ENCODE measurements around the gene CRIP2.

Gene CRIP2

DNA sequence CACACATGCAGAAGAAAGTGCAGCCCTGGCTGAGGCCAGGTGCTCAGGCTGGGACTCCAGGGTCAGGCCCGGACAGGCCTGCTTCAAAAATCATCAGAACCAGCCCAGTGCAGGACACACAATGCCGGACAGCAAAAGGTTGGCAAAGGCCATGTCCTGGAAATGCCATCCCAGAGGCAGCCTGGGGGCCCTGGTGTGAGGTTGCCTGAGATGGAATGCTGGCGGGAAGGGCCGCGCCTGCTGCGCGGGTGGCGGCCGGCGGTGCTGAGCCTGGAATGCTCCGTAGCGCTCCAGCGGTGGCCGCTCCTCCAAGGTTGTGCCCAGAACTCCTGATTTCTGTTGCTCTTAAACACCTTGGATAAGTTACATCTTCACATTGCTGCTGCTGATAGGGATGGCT is 21.7 kb upstream of the CRIP2 start:
- H3K4me3 ChIP-seq (ENCODE audit: low read length), result no peak overlapping the region
- DNase-seq (ENCODE audit: low read depth, low spot score), result no peak
- no peaks in the 10 kb centered on the region; the same call in 1 of the 2 replicates for H3K4me1 ChIP-seq (ENCODE audit: control insufficient read depth, insufficient read depth, low read length)
- H3K9me3 ChIP-seq (ENCODE audit: control insufficient read depth, insufficient read depth, low read length), result no peaks in the 10 kb centered on the region
- no CpG with 5 or more reads among the region's 14 CpGs for WGBS (ENCODE audit: insufficient coverage, insufficient read length)
- H3K27ac ChIP-seq (ENCODE audit: low read length), result no peak overlapping the region
- no peaks in the 10 kb centered on the region for H3K27me3 ChIP-seq (ENCODE audit: control insufficient read depth, insufficient read depth, low read length)
- peaks cover 64% of the 10 kb centered on the region for H3K36me3 ChIP-seq (ENCODE audit: control insufficient read depth, insufficient read depth, low read length)

DNA sequence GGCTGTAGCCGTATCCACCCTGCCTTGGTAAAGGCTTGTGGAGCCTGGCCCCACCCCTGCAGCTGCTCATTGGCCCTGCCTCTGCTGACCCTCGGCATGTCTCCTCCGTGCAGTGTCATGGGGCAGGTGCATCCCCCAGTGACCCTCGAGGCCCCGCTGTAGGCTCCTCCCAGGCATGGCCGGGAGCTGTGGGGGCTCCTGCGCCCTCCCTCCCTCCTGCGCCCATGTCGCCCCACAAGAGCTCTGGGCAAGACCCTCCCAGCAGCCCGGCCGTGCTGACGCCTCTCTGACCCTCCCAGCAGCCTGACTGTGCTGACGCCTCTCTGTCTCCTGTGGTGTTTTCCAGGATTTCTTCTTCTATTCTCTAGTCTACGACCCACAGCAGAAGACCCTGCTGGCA is 20.8 kb upstream of the CRIP2 start:
- WGBS (ENCODE audit: insufficient coverage, insufficient read length), result no CpG with 5 or more reads among the region's 14 CpGs
- Histone ChIP-seq H3K27me3 (ENCODE audit: control insufficient read depth, insufficient read depth, low read length) (no peaks in the 10 kb centered on the region), H3K4me3 (ENCODE audit: low read length) (no peak overlapping the region), H3K27ac (ENCODE audit: low read length) (no peak overlapping the region), H3K4me1 (ENCODE audit: control insufficient read depth, insufficient read depth, low read length) (no peaks in the 10 kb centered on the region), H3K9me3 (ENCODE audit: control insufficient read depth, insufficient read depth, low read length) (no peaks in the 10 kb centered on the region), H3K36me3 (ENCODE audit: control insufficient read depth, insufficient read depth, low read length) (peaks cover 65% of the 10 kb centered on the region)
- no peak for DNase-seq (ENCODE audit: low read depth, low spot score)

DNA sequence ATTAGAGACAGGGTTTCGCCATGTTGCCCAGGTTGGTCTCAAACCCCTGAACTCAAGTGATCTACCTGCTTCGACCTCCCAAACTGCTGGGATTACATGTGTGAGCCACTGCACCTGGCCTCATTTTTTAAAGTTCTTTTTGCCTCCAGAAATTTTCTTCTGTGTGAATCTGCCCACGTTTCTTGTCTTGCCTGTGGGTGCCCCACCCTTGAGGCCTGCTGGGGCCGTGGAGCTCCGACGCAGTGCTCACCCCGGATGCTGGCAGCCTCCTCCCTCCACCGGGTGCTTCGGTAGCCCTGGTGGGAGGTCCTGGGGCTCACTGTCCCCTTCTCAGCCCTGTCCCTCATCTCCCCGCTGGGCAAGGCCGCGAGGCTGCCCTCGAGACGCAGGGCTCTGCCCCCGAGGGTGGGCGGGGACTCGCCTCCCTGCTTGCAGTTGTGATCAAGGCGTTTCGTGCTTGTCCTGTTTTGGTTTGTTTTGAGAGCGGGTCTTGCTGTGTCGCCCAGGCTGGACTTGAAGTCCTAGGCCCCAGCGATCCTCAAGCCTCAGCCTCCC is 19.5 kb upstream of the CRIP2 start:
- Histone ChIP-seq H3K36me3 (ENCODE audit: control insufficient read depth, insufficient read depth, low read length) (peaks cover 58% of the 10 kb centered on the region), H3K9me3 (ENCODE audit: control insufficient read depth, insufficient read depth, low read length) (no peaks in the 10 kb centered on the region), H3K27me3 (ENCODE audit: control insufficient read depth, insufficient read depth, low read length) (no peaks in the 10 kb centered on the region), H3K4me3 (ENCODE audit: low read length) (no peak overlapping the region), H3K4me1 (ENCODE audit: control insufficient read depth, insufficient read depth, low read length) (no peaks in the 10 kb centered on the region; the same call in 1 of the 2 replicates), H3K27ac (ENCODE audit: low read length) (no peak overlapping the region)
- no peak for DNase-seq (ENCODE audit: low read depth, low spot score)
- WGBS (ENCODE audit: insufficient coverage, insufficient read length), result no CpG with 5 or more reads among the region's 22 CpGs

DNA sequence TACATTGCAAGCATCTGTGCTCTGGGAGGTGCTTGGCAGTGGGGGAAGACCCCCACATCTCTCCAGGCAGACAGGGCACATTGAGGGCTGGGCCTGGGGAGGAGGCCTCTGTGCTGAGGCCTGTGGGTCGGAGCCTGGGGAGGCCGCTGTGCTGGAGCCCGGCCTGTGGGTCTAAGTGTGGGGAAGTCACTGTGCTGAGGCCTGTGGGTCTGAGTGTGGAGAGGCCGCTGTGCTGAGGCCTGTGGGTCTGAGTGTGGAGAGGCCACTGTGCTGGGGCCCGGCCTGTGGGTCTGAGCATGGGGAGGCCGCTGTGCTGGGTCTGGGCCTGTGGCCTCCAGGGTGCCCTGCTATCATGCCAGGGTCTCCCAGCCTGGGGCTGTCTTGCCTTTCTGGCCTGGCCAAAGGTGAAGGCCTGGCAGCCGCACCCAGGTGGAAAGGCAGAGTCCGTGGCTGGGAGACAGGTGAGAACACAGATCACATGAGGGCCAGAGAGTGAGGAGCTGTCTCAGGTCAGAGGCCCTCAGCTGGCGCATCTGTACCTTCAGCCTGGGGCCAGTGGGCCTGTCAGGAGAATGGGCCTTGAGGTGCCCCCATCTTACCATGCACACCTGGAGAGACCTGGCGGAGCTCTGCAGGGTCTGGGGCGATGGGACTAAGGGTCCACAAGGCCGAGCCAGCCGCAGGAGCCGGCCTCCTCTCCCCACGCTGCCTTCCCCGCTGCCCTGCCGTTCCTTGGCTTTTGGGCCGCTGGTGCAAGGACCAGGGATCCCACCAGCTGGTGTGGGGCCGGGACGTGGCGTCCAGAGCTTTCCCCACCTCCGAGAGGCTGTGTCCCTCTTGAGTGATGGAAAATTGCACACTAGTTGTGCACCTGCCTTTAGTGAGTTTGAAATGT is 18.6 kb upstream of the CRIP2 start:
- no peak for DNase-seq (ENCODE audit: low read depth, low spot score)
- peaks cover 58% of the 10 kb centered on the region for H3K36me3 ChIP-seq (ENCODE audit: control insufficient read depth, insufficient read depth, low read length)
- H3K4me3 ChIP-seq (ENCODE audit: low read length), result no peak overlapping the region
- no CpG with 5 or more reads among the region's 22 CpGs for WGBS (ENCODE audit: insufficient coverage, insufficient read length)
- no peaks in the 10 kb centered on the region; the same call in 1 of the 2 replicates for H3K4me1 ChIP-seq (ENCODE audit: control insufficient read depth, insufficient read depth, low read length)
- H3K27ac ChIP-seq (ENCODE audit: low read length), result no peak overlapping the region
- H3K27me3 ChIP-seq (ENCODE audit: control insufficient read depth, insufficient read depth, low read length), result no peaks in the 10 kb centered on the region
- H3K9me3 ChIP-seq (ENCODE audit: control insufficient read depth, insufficient read depth, low read length), result no peaks in the 10 kb centered on the region

DNA sequence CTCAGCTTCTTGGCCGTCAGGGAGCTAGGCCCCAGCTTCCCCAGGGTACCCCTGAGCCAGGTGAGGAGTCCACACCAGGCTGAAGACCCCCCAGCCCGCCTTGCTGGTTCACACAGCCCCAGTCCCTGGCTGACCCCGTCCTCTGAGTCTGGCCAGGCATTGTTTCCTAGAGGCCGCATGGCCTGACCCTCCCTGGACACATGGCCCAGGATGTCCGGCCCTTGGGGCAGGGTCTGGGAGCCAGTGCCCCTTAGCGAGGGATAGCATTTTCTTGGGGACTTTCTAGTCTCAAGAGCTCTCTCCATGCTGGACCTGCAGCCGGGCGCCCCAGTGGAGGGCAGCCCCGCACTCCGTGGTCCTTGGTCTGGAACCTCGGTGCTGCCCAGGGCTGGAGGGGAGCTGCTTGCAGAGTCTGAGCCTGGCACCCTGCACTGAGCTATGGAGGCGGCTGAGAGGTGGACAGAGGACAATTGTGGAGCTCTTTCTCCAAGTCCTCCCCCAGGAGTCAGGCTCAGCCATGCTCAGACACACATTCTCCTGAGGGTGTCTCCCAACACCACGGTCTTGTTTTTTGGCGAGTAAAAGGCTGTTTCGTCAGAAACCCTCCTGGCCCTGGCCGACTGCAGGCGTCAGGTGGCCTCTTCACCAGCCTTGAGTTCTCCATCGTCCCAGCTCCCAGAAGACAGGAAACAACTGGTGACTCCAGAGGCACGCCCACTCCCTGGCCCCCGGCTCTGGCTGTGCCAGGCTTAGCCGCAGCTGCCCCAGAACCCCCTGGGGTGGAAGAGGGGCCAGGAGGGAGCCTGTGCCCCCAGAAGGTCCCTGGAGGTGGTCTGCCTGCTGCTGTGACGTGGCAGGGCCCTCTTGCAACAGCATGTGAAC is 17.6 kb upstream of the CRIP2 start:
- H3K27ac ChIP-seq (ENCODE audit: low read length), result no peak overlapping the region

DNA sequence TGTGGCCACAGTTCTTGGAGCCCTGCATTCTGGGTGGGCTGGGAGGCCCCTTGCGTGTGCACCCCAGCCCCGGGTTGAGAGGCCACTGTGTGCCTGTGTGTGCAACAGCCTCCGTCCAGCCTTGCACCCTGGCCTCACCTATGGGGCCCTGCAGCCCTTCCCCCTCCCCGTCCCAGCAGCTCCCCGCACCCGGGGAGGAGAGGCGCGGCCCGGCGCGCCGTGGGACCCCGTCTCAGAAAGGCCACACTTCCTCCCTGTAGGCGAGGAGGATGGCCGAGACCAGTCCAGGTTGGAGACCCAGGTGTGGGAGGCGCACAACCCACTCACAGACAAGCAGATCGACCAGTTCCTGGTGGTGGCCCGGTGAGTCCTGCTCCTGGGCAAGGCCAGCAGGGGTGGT is 16.6 kb upstream of the CRIP2 start:
- no peak for DNase-seq (ENCODE audit: low read depth, low spot score)
- peaks cover 53% of the 10 kb centered on the region for H3K36me3 ChIP-seq (ENCODE audit: control insufficient read depth, insufficient read depth, low read length)
- no peaks in the 10 kb centered on the region for H3K27me3 ChIP-seq (ENCODE audit: control insufficient read depth, insufficient read depth, low read length)
- no CpG with 5 or more reads among the region's 18 CpGs for WGBS (ENCODE audit: insufficient coverage, insufficient read length)
- no peak overlapping the region for H3K27ac ChIP-seq (ENCODE audit: low read length)
- H3K4me1 ChIP-seq (ENCODE audit: control insufficient read depth, insufficient read depth, low read length), result no peaks in the 10 kb centered on the region; the same call in 1 of the 2 replicates
- no peaks in the 10 kb centered on the region for H3K9me3 ChIP-seq (ENCODE audit: control insufficient read depth, insufficient read depth, low read length)
- no peak overlapping the region for H3K4me3 ChIP-seq (ENCODE audit: low read length)

More for the DNA sequence above, 17.6 kb upstream of the CRIP2 start:
- DNase-seq (ENCODE audit: low read depth, low spot score), result no peak
- Histone ChIP-seq H3K4me3 (ENCODE audit: low read length) (no peak overlapping the region), H3K27me3 (ENCODE audit: control insufficient read depth, insufficient read depth, low read length) (no peaks in the 10 kb centered on the region), H3K4me1 (ENCODE audit: control insufficient read depth, insufficient read depth, low read length) (no peaks in the 10 kb centered on the region; the same call in 1 of the 2 replicates), H3K36me3 (ENCODE audit: control insufficient read depth, insufficient read depth, low read length) (peaks cover 57% of the 10 kb centered on the region), H3K9me3 (ENCODE audit: control insufficient read depth, insufficient read depth, low read length) (no peaks in the 10 kb centered on the region)
- WGBS (ENCODE audit: insufficient coverage, insufficient read length), result no CpG with 5 or more reads among the region's 22 CpGs

DNA sequence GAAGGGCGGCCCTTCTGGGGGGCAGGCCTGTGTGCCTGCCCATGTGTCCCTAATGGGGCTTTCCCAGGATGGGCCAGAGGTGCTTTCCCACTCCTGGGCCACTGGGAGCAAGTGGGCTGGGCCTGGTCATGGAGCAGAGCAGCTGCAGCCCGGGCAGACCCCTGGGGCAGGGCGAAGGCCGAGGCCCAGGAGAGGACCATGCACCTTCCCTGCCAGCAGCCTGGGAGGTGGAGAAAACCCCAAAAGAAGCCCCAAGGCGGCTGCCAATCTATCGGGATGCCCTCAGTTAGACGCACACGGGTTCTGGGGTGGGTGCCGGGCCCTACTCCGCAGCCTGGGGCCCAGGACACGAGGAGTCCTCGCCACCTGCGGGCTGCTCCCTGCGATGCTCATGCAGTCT is 16.1 kb upstream of the CRIP2 start:
- H3K4me3 ChIP-seq (ENCODE audit: low read length), result no peak overlapping the region
- H3K4me1 ChIP-seq (ENCODE audit: control insufficient read depth, insufficient read depth, low read length), result no peaks in the 10 kb centered on the region; the same call in 1 of the 2 replicates
- peaks cover 56% of the 10 kb centered on the region for H3K36me3 ChIP-seq (ENCODE audit: control insufficient read depth, insufficient read depth, low read length)
- H3K9me3 ChIP-seq (ENCODE audit: control insufficient read depth, insufficient read depth, low read length), result no peaks in the 10 kb centered on the region
- no CpG with 5 or more reads among the region's 14 CpGs for WGBS (ENCODE audit: insufficient coverage, insufficient read length)
- DNase-seq (ENCODE audit: low read depth, low spot score), result no peak
- H3K27me3 ChIP-seq (ENCODE audit: control insufficient read depth, insufficient read depth, low read length), result no peaks in the 10 kb centered on the region
- H3K27ac ChIP-seq (ENCODE audit: low read length), result no peak overlapping the region

DNA sequence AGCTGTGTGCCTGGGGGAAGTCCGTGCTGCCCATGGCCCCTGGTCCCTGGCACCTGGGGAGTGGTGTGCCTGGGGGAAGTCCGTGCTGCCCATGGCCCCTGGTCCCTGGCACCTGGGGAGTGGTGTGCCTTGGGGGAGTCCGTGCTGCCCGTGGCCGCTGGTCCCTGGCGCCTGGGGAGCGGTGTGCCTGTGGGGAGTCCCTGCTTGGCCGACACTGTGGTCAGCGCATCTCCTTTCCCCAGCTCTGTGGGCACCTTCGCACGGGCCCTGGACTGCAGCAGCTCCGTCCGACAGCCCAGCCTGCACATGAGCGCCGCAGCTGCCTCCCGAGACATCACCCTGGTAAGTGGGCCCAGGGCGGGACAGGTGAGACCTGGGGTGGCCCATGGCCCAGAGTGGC is 14.5 kb upstream of the CRIP2 start:
- no peak overlapping the region for H3K27ac ChIP-seq (ENCODE audit: low read length)
- no CpG with 5 or more reads among the region's 17 CpGs for WGBS (ENCODE audit: insufficient coverage, insufficient read length)
- peaks cover 62% of the 10 kb centered on the region for H3K36me3 ChIP-seq (ENCODE audit: control insufficient read depth, insufficient read depth, low read length)
- H3K9me3 ChIP-seq (ENCODE audit: control insufficient read depth, insufficient read depth, low read length), result no peaks in the 10 kb centered on the region
- no peak overlapping the region for H3K4me3 ChIP-seq (ENCODE audit: low read length)
- H3K4me1 ChIP-seq (ENCODE audit: control insufficient read depth, insufficient read depth, low read length), result no peaks in the 10 kb centered on the region; the same call in 1 of the 2 replicates
- DNase-seq (ENCODE audit: low read depth, low spot score), result no peak
- no peaks in the 10 kb centered on the region for H3K27me3 ChIP-seq (ENCODE audit: control insufficient read depth, insufficient read depth, low read length)

DNA sequence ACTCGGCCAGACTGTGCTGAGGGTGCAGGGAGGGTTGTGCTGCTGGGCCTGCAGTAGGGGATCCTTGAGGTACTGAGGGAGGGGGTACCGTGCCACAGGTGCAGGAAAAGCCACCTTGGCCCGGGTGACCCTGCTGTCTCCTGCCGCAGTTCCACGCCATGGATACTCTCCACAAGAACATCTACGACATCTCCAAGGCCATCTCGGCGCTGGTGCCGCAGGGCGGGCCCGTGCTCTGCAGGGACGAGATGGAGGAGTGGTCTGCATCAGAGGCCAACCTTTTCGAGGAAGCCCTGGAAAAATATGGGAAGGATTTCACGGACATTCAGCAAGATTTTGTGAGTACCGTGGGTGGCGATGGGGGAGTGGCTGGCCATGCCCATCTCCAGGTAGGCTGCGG is 14.0 kb upstream of the CRIP2 start:
- Histone ChIP-seq H3K9me3 (ENCODE audit: control insufficient read depth, insufficient read depth, low read length) (no peaks in the 10 kb centered on the region), H3K4me3 (ENCODE audit: low read length) (no peak overlapping the region), H3K27ac (ENCODE audit: low read length) (no peak overlapping the region), H3K27me3 (ENCODE audit: control insufficient read depth, insufficient read depth, low read length) (no peaks in the 10 kb centered on the region), H3K4me1 (ENCODE audit: control insufficient read depth, insufficient read depth, low read length) (no peaks in the 10 kb centered on the region; the same call in 1 of the 2 replicates), H3K36me3 (ENCODE audit: control insufficient read depth, insufficient read depth, low read length) (peaks cover 60% of the 10 kb centered on the region)
- no peak for DNase-seq (ENCODE audit: low read depth, low spot score)
- WGBS (ENCODE audit: insufficient coverage, insufficient read length), result no CpG with 5 or more reads among the region's 17 CpGs

DNA sequence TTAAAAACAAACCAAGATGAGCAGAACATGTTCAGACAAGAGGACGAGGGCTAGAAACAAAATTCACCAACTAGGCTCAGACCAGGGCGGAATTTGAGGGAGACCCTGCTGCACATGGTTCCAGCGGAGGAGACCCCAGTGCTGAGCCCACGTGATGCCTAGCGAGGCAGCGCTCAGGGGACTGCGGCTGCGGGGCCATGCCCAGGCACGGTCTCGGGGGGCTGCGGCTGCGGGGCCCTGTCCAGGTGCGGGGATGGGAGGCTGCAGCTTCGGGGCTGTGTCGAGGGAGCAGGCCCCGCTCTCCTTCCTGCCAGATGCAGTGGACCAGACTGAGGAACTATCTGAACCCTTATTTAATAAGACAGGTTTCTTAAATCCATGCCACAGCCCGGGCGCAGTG is 12.7 kb upstream of the CRIP2 start:
- WGBS (ENCODE audit: insufficient coverage, insufficient read length), result no CpG with 5 or more reads among the region's 18 CpGs
- H3K4me3 ChIP-seq (ENCODE audit: low read length), result no peak overlapping the region
- no peaks in the 10 kb centered on the region for H3K9me3 ChIP-seq (ENCODE audit: control insufficient read depth, insufficient read depth, low read length)
- peaks cover 60% of the 10 kb centered on the region for H3K36me3 ChIP-seq (ENCODE audit: control insufficient read depth, insufficient read depth, low read length)
- DNase-seq (ENCODE audit: low read depth, low spot score), result no peak
- H3K27me3 ChIP-seq (ENCODE audit: control insufficient read depth, insufficient read depth, low read length), result no peaks in the 10 kb centered on the region
- no peaks in the 10 kb centered on the region; the same call in 1 of the 2 replicates for H3K4me1 ChIP-seq (ENCODE audit: control insufficient read depth, insufficient read depth, low read length)
- H3K27ac ChIP-seq (ENCODE audit: low read length), result no peak overlapping the region
